OCI-LY3 (cell line): ENCODE data around the gene NDC80.

Source experiments
- CTCF ChIP-seq: fragments of 200-600, 300-600 bp; sonication (generic); IDR thresholded peaks from 2 replicates; pipeline ENCODE4 v1.5.1; 2014; ENCODE audit warnings: antibody characterized with exemption, low read length, low read depth
- EZH2phosphoT487 ChIP-seq: fragments of 200-600 bp; shearing (Covaris generic); IDR thresholded peaks from 2 replicates; pipeline ENCODE4 v1.6.1; 2018; ENCODE audit warnings: antibody characterized with exemption, mixed run types, low read depth

- TF ChIP-seq CTCF (no peak), EZH2phosphoT487 (no peak)
Measured at GRCh38 chr18:2651981-2652380, 80.6 kb downstream of the NDC80 start.
